HepG2 (cell line): ENCODE data around the gene SLC26A2. TPM values are rescaled to one million over a fixed set of nuclear protein-coding genes. Genes with fewer than 3 reads are reported as not detected.

Experiments
- ATAC-seq: fragments of 200-7000 bp; cut with Tn5 transposase; 3 replicates; pipeline ENCODE4 v1.9.1; 2020; ENCODE audit warnings: mild to moderate bottlenecking, moderate library complexity
- BruUV-seq: library from RNA; stranded (reverse); fragments of 400-500 nt; replicated peaks from 2 replicates; lab custom pipeline; 2021; lab: Mats Ljungman, UMichigan
- CTCF ChIA-PET: fragments of 300-600 bp; formaldehyde crosslinking; extraction: SDS; loops from one replicate; lab custom pipeline; 2021; ENCODE audit warnings: low total read pairs, inconsistent platforms, low intra/inter-chr PET ratio; lab: Yijun Ruan, JAX
- POLR2A ChIA-PET: fragments of 350-600 bp; sonication (Branson Sonifier 250); formaldehyde crosslinking; loops from one replicate; lab custom pipeline; 2020; ENCODE audit warnings: antibody characterized with exemption, inconsistent platforms; lab: Yijun Ruan, JAX
- DNase-seq: peaks from one replicate; pipeline ENCODE4 v3.0.0-alpha.2; 2015; ENCODE audit warnings: low spot score
- FAIRE-seq: peaks from 3 replicates; lab custom pipeline; 2011; peaks lifted over from hg19 to GRCh38; lab: Jason Lieb, UNC
- H2AFZ ChIP-seq: one replicate; pipeline ENCODE4 v1.6.1; 2011; ENCODE audit warnings: low read length, inconsistent platforms
- H3K27ac ChIP-seq: fragments of 300-600 bp; 3 replicates; pipeline ENCODE4 v1.8.0; 2011; ENCODE audit warnings: mixed run types, mild to moderate bottlenecking, mixed read lengths, low read length, inconsistent platforms; ENCODE audit not compliant: insufficient read depth; ENCODE audit errors: extremely low read length
- H3K27me3 ChIP-seq, 2 experiments: fragments of 200-600 bp in 1 of 2; 2 replicates in 1 of 2; 3 replicates in 1 of 2; pipeline versions ENCODE4 v1.6.0 to v1.8.0; 2011; ENCODE audit warnings: low read length in 2 of 2, mild to moderate bottlenecking in 2 of 2, moderate library complexity in 2 of 2, inconsistent platforms in 1 of 2; ENCODE audit not compliant: insufficient read depth in 2 of 2, control insufficient read depth in 1 of 2
- H3K36me3 ChIP-seq, 2 experiments: fragments of 200-600 bp in 1 of 2; replicated peaks in 1 of 2; 2 replicates in 1 of 2; 3 replicates in 1 of 2; pipeline versions ENCODE4 v1.5.1 to v1.8.0; 2011; ENCODE audit warnings: low read length in 2 of 2, inconsistent platforms in 1 of 2; ENCODE audit not compliant: insufficient read depth in 2 of 2, control insufficient read depth in 1 of 2
- H3K4me1 ChIP-seq: 2 replicates; pipeline ENCODE4 v1.5.1; 2012; ENCODE audit warnings: low read length, inconsistent platforms; ENCODE audit not compliant: insufficient read depth
- H3K4me2 ChIP-seq: 2 replicates; pipeline ENCODE4 v1.6.0; 2011; ENCODE audit warnings: low read depth, low read length, inconsistent platforms
- H3K4me3 ChIP-seq, 3 experiments: fragments of 200-600 bp in 1 of 3; sonication (generic), shearing (Covaris generic) in 1 of 3; replicated peaks in 1 of 3; 2 replicates each; pipeline ENCODE4 v1.5.1; 2011 to 2016; ENCODE audit warnings: low read length in 3 of 3, inconsistent platforms in 2 of 3, low read depth in 2 of 3, mild to moderate bottlenecking in 2 of 3, control low read depth in 1 of 3, mixed read lengths in 1 of 3; ENCODE audit not compliant: insufficient read depth in 1 of 3
- H3K79me2 ChIP-seq: one replicate; pipeline ENCODE4 v1.6.1; 2011; ENCODE audit warnings: low read length, inconsistent platforms; ENCODE audit not compliant: insufficient read depth
- H3K9ac ChIP-seq: 2 replicates; pipeline ENCODE4 v1.6.0; 2011; ENCODE audit warnings: mild to moderate bottlenecking, low read depth, low read length, inconsistent platforms; ENCODE audit not compliant: insufficient read depth
- H3K9me3 ChIP-seq: 2 replicates; pipeline ENCODE4 v1.5.1; 2012; ENCODE audit warnings: mild to moderate bottlenecking, low read length
- H4K20me1 ChIP-seq: 2 replicates; pipeline ENCODE4 v1.6.0; 2011; ENCODE audit warnings: inconsistent platforms, mild to moderate bottlenecking, low read length, moderate library complexity; ENCODE audit not compliant: insufficient read depth
- ARNT ChIP-seq: fragments of 450-650 bp; IDR thresholded peaks from 2 replicates; pipeline ENCODE4 v1.6.1; 2017
- BHLHE40 ChIP-seq: IDR thresholded peaks from 2 replicates; pipeline ENCODE4 v1.6.1; 2011; ENCODE audit warnings: low read length, improper control_type of control experiment
- BORCS8-MEF2B ChIP-seq: sonication (generic); formaldehyde crosslinking; IDR thresholded peaks from 2 replicates; pipeline ENCODE4 v1.8.0; 2022; ENCODE audit warnings: mild to moderate bottlenecking, missing genetic modification reagents
- ELF1 ChIP-seq: sonication (generic); formaldehyde crosslinking; IDR thresholded peaks from 2 replicates; pipeline ENCODE4 v1.4.0; 2020; ENCODE audit warnings: missing genetic modification reagents
- LCORL ChIP-seq, 2 experiments: fragments of 450-650 bp in 1 of 2; sonication (generic) in 1 of 2; formaldehyde crosslinking in 1 of 2; IDR thresholded peaks; 2 replicates each; pipeline versions ENCODE4 v1.5.0 to v1.6.1; 2017 to 2020; ENCODE audit warnings: antibody characterized with exemption in 1 of 2, missing genetic modification reagents in 1 of 2
- MAX ChIP-seq: IDR thresholded peaks from 2 replicates; pipeline ENCODE4 v1.6.1; 2012; ENCODE audit warnings: inconsistent platforms
- MLLT10 ChIP-seq: sonication (generic); formaldehyde crosslinking; IDR thresholded peaks from 2 replicates; pipeline ENCODE4 v1.4.0; 2020; ENCODE audit warnings: missing genetic modification reagents
- NAIF1 ChIP-seq: sonication (generic); formaldehyde crosslinking; IDR thresholded peaks from 2 replicates; pipeline ENCODE4 v1.5.0; 2020; ENCODE audit warnings: mild to moderate bottlenecking, missing genetic modification reagents, borderline replicate concordance
- TOPORS ChIP-seq: sonication (generic); formaldehyde crosslinking; IDR thresholded peaks from 2 replicates; pipeline ENCODE4 v1.8.0; 2023; ENCODE audit warnings: mild to moderate bottlenecking, missing genetic modification reagents
- ZGPAT ChIP-seq: IDR thresholded peaks from 2 replicates; pipeline ENCODE4 v1.6.1; 2016; ENCODE audit warnings: mild to moderate bottlenecking
- ZNF280D ChIP-seq: sonication (generic); formaldehyde crosslinking; IDR thresholded peaks from 2 replicates; pipeline ENCODE4 v1.5.1; 2020; ENCODE audit warnings: mild to moderate bottlenecking, missing genetic modification reagents
- ZNF337 ChIP-seq: sonication (generic); formaldehyde crosslinking; IDR thresholded peaks from 2 replicates; pipeline ENCODE4 v1.5.1; 2020; ENCODE audit warnings: missing genetic modification reagents, low read depth, mild to moderate bottlenecking, borderline replicate concordance
- WGBS: methylation state at CpG from one replicate; pipeline ENCODE4 v1.1.6; 2017; ENCODE audit warnings: low lambda C conversion rate; 5-methylcytosine and 5-hydroxymethylcytosine counted together
- in situ Hi-C: cut with HindIII; loops from 2 replicates; pipeline ENCODE4 v1.10.0; 2017; ENCODE audit warnings: low pct_unique_long_range_greater_than_20kb; ENCODE audit not compliant: extremely low pct_ligation_motif_present
- intact Hi-C: fragments of 100-400 bp; cut with micrococcal nuclease; formaldehyde crosslinking; loops from one replicate; pipeline ENCODE4 v1.10.0; 2022; ENCODE audit not compliant: unreplicated experiment
- polyA plus RNA-seq, 8 experiments: library from polyadenylated mRNA; depleted of rRNA in 3 of 8; stranded (reverse) in 7 of 8; unstranded in 1 of 8; fragments of >200 nt; fragmentation: Illumina TruSeq in 4 of 8; extraction: Trizol in 4 of 8; gene quantifications; 2 replicates each; pipeline versions ENCODE4 v1.2.1 to v1.2.3, GENCODE V29; 2011 to 2016; ENCODE audit warnings: low read depth in 4 of 8, missing spikeins in 1 of 8, mixed read lengths in 1 of 8; ENCODE audit not compliant: insufficient read depth in 1 of 8
- total RNA-seq, 5 experiments: library from RNA; depleted of rRNA; stranded (reverse); fragments of >200 nt; fragmentation: Illumina TruSeq; extraction: Trizol; gene quantifications; 2 replicates each; pipeline ENCODE4 v1.2.3, GENCODE V29; 2016; ENCODE audit warnings: low read depth in 1 of 5

The SLC26A2 gene
- total and polyA plus RNA-seq, 2 of the 13 experiments (the other 11 are each of a cell fraction or from before 2014, with no cell fraction given): 2.2 to 7.9 TPM

GRCh38 chr5:149912226-149912871, 48.2 kb upstream of the SLC26A2 start:
- no peak for TF ChIP-seq ELF1 (CRISPR knock-in tag)
- TF ChIP-seq NAIF1 (CRISPR knock-in tag): no peak
- no peak for TF ChIP-seq MAX
- TF ChIP-seq BORCS8-MEF2B: no peak
- no peak for TF ChIP-seq ZNF337 (CRISPR knock-in tag)
- TF ChIP-seq ZGPAT (CRISPR knock-in tag): no peak
- TF ChIP-seq LCORL (IDR thresholded peaks at IDR 0.05): no peak
- TF ChIP-seq LCORL (CRISPR knock-in tag; IDR thresholded peaks at IDR 0.05): no peak
- no peak for TF ChIP-seq BHLHE40
- no peak for TF ChIP-seq ZNF280D (CRISPR knock-in tag)
- TF ChIP-seq ARNT: no peak
- TF ChIP-seq TOPORS (CRISPR knock-in tag): no peak
- no peak for TF ChIP-seq MLLT10 (CRISPR knock-in tag)
- no peaks in the 10 kb centered on the region for H3K9me3 ChIP-seq
- in situ Hi-C loops (no loop called here), intact Hi-C loops (no loop called here)
- H4K20me1 ChIP-seq: no peaks in the 10 kb centered on the region
- no peak overlapping the region for H2AFZ ChIP-seq
- no TSS peak for BruUV-seq
- no peak overlapping the region for H3K4me2 ChIP-seq
- POLR2A ChIA-PET: no interaction called here
- H3K27ac ChIP-seq: no peak overlapping the region
- no peaks in the 10 kb centered on the region for H3K4me1 ChIP-seq
- DNase-seq (no peak), ATAC-seq (no peak), FAIRE-seq (no peak)
- peaks cover 0 to 3% of the 10 kb centered on the region in 2 experiments; a peak in 2 of 5 replicates for H3K27me3 ChIP-seq
- H3K4me3 ChIP-seq: no peak overlapping the region
- no peak overlapping the region for H3K9ac ChIP-seq
- no peaks in the 10 kb centered on the region for H3K79me2 ChIP-seq
- no peaks in the 10 kb centered on the region for H3K36me3 ChIP-seq
- 14% methylated on average over 3 of the region's 3 CpGs for WGBS
- CTCF ChIA-PET: no interaction called here
